KBM-7 (cell line): Measurements from ENCODE around the gene RNASE8.
A peak's percentile ranks its signal among the peaks of the same experiment; 100 is the strongest.

Source experiments
- DNase-seq: peaks from one replicate; pipeline ENCODE4 v3.0.0-alpha.2; 2015
- in situ Hi-C: fragments of 300-500 bp; cut with MboI; formaldehyde crosslinking; loops from 2 replicates; pipeline ENCODE4 v1.14.3; 2020; ENCODE audit warnings: low sequenced_read_pairs, low pct_unique_long_range_greater_than_20kb, mixed read lengths

RNASE8 gene

GRCh38 chr14:21098892-21099595 lies 41.4 kb downstream of the RNASE8 start:
- no peak for DNase-seq
- in situ Hi-C loops, result no loop called here

DNA sequence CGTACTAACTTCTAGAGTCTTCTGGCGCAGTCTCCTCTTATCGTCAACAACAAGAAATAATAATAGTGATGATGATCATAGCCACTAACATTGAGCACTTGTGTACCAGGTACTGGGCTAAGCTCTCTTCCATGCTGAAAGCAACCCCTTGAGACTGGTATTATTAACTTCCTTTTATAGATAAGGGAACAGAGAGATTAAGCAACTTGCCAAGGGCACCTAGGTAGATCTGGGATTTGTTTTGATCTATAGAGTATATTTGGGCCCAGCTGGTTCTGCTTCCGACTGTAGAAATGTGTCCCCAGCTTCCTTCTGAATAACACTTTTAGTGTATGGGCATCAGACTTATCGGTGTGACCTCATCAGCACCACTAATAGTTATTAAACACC lies 42.0 kb downstream of the RNASE8 start:
- DNase-seq, result no peak
- in situ Hi-C loops, result no loop called here

GRCh38 chr14:21100931-21101330 lies 43.3 kb downstream of the RNASE8 start, which contains the start of gene TMEM253:
Gene TMEM253, plus strand, starts transcription at chr14:21101066. Its CDS starts 278 bp downstream, at chr14:21101344.
- in situ Hi-C loops, result no loop called here
- no peak for DNase-seq

GRCh38 chr14:21101802-21102413 lies 44.3 kb downstream of the RNASE8 start:
- in situ Hi-C loops, result no loop called here
- DNase-seq, result no peak

DNA sequence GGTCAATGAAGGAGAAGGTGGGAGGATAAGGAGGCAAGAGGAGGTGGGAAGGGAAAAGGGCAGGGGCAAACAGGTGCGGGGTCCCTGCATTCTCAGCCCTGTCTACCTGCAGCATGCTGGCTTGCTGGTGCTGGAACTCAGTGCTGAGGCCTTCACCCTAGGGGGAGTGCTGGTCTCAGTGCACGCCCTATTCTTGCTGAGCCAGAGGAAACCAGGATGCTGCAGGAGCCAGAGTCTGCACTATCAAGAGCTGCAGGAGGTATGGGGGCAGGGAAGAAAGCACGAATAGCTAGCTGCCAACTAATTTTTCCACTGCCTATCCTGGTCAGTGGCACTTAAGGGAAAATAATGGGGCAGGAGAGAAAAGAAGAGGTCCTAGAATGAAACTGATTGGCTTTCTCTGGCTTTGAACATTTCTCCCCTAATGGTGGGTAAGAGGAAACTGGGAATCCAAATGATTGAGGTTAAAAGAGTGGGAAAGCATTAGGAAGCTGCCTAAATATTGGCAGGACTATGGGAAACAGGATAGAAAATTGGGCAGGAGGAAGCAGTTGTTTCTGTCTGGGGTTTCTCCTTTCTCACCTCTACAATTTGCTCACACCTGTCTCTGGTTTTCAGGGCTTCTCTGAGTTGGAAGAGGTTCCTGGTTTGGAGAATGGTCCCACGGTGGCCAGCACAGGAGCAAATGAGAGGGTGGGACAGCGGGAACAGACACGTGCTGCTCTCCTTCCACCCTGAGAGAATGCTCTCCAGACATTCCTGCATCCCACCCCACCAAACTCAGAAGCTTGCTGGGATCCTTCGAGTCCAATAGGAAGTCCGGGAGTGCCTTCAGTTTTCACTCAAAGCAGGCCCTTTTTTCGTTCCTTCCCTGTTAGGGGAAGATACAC lies 45.1 kb downstream of the RNASE8 start:
- in situ Hi-C loops, result no loop called here
- no peak for DNase-seq

DNA sequence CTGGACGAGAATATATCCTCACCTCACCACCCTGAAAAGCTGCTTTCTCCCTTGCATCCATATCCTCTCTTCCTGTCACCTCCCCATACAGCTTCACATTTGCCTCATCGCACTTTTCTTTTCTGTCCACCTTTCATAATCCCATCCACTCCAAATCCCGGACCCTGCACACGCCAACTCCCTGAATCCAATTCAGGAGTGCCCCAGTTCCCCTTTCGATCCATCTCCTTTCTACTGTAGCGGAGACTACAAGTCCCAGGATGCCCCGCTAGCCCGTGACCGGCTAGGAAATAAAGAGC lies 45.7 kb downstream of the RNASE8 start:
- DNase-seq, result no peak
- in situ Hi-C loops, result no loop called here

- in situ Hi-C loops, result no loop called here
- DNase-seq, result peak; percentile 97
Observed at GRCh38 chr14:21103710-21104447, 46.3 kb downstream of the RNASE8 start.

DNA sequence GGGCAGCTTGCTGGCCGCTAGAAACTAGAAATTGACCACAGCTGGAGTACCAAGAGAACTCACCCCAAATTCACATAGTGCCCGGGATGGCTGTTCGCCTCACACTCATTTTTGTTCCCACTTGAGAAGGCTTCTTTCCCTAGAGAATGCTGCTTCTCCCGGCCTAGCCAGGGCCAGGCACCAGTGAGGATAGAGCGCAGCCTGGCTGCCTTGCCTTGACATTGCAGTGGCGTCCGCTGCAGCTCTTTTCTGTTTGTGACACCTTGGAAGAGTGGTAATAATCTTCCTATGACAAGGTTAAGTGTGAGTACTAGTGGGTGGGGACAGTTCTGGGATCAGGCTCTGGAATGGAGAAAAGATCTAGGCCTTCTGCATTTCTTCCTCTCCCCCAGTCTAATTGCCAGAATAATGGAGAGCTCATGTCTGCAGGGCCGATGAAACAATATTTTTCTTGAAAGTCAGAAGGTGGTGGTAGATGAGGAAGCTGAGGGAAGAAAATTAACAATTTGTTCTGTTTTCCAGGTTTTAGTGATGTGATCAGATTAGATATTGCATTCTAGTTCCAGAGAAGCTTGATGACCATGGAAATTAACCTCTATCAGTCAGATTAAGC lies 46.9 kb downstream of the RNASE8 start:
- in situ Hi-C loops, result no loop called here
- peak; percentile 74 for DNase-seq

DNA sequence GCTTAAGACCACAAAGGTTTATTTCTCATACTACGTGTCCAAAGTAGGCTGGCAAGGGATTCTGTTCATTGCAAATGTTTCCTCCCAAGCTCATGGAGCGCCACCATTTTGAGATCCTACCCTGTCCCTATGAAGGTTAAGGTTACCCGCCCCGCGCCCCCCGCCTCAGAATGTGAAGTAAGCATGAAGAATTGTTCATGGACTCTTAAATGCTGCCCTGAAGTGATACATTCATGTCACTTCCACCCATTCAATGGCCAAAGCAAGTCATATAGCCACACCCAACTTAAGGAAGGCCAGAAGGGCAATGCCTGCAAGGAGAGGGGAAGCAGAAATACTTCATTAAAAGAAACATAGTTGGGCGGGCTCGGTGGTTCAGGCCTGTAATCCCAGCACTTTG lies 47.5 kb downstream of the RNASE8 start:
- in situ Hi-C loops, result no loop called here
- no peak for DNase-seq

GRCh38 chr14:21106176-21106497 lies 48.5 kb downstream of the RNASE8 start:
- in situ Hi-C loops, result no loop called here
- DNase-seq, result no peak

DNA sequence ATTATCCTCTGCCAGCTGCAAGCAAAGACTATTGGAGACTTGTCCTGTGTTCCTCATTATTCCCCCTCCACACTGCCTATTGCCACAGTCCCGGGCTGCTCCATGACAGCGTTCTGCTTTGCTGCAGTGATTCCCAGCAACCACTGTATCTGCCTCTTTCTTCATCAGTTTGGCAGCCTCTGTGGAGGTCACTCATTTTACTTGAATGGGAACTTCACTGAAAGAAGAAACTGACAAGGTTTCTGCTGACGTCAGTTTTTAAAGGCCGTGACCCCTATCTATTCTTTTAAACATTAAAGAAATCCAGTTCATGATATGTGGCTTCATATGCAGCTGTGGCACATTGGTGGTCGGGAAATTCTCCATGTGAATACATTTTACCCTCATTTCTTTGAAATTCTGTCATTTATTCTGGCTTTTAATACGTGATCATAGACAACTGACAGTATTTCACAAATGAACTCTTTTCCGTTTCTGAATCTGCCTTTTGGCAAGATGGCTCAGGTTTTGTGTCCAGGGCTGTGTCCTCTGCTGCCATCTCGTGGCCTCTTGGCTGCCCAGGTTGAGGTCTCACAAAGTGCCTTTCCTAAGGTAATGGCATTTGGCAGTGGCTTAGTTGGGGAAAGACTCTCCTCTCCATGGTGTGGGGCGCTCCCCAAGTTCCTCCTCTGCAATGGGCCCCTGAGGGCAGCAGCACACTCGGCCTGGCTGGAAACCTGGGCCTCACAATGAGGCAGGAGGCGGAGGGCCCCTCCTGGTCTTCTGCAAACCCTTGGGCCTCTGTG lies 49.1 kb downstream of the RNASE8 start:
- in situ Hi-C loops, result no loop called here
- peak; percentile 87 for DNase-seq

GRCh38 chr14:21107283-21107800 lies 49.7 kb downstream of the RNASE8 start:
- no peak for DNase-seq
- in situ Hi-C loops, result no loop called here
